ENCODE measurements around the gene KRTAP5-5. TPM values are rescaled to one million over a fixed set of nuclear protein-coding genes. Genes with fewer than 3 reads are reported as not detected.

Gene KRTAP5-5
- polyA plus RNA-seq, 1 donor from 2014 or later = not detected

GRCh38 chr11:1608363-1608762 is 21.2 kb upstream of the KRTAP5-5 start, which contains the start of gene KRTAP5-3:
Gene KRTAP5-3, minus strand, starts transcription at chr11:1608463. Its CDS starts 78 bp downstream, at chr11:1608385.
- Histone ChIP-seq H3F3A (ENCODE audit: insufficient read depth, low read length, poor library complexity, severe bottlenecking) (no peaks in the 10 kb centered on the region), H3K36me3 (ENCODE audit: insufficient read depth, low read length) (no peaks in the 10 kb centered on the region), H2AFZ (ENCODE audit: low read depth, low read length) (no peak within 1 kb of the TSS), H3K27me3 (ENCODE audit: insufficient read depth, low read depth, low read length) (no peaks in the 10 kb centered on the region), H4K20me1 (ENCODE audit: insufficient read depth) (no peaks in the 10 kb centered on the region), H3K27ac (ENCODE audit: low read length) (no peak within 1 kb of the TSS), H3K9me2 (ENCODE audit: insufficient read depth, low read length) (no peaks in the 10 kb centered on the region), H3K79me2 (replicated peaks; ENCODE audit: insufficient read depth, low read length) (no peaks in the 10 kb centered on the region), H3K4me3 (ENCODE audit: low read length) (no peak within 1 kb of the TSS), H3K9me3 (ENCODE audit: low read length) (no peaks in the 10 kb centered on the region), H3K9ac (ENCODE audit: low read length) (no peak within 1 kb of the TSS), H3K4me2 (ENCODE audit: low read length) (no peak within 1 kb of the TSS)
- TF ChIP-seq, protein P1, sequence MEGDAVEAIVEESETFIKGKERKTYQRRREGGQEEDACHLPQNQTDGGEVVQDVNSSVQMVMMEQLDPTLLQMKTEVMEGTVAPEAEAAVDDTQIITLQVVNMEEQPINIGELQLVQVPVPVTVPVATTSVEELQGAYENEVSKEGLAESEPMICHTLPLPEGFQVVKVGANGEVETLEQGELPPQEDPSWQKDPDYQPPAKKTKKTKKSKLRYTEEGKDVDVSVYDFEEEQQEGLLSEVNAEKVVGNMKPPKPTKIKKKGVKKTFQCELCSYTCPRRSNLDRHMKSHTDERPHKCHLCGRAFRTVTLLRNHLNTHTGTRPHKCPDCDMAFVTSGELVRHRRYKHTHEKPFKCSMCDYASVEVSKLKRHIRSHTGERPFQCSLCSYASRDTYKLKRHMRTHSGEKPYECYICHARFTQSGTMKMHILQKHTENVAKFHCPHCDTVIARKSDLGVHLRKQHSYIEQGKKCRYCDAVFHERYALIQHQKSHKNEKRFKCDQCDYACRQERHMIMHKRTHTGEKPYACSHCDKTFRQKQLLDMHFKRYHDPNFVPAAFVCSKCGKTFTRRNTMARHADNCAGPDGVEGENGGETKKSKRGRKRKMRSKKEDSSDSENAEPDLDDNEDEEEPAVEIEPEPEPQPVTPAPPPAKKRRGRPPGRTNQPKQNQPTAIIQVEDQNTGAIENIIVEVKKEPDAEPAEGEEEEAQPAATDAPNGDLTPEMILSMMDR (IDR thresholded peaks at IDR 0.05; ENCODE audit: poor library complexity, severe bottlenecking) = no peak
- TF ChIP-seq SMC3 (conservative IDR thresholded peaks at IDR 0.05; ENCODE audit: poor library complexity) (no peak), TAF1 (IDR thresholded peaks at IDR 0.05; ENCODE audit: low read depth) (no peak), EZH2 (IDR thresholded peaks at IDR 0.05; ENCODE audit: borderline replicate concordance, insufficient read depth, low read length, poor library complexity, severe bottlenecking) (no peak), POLR2AphosphoS5 (IDR thresholded peaks at IDR 0.05) (no peak), EP300 (conservative IDR thresholded peaks at IDR 0.05; ENCODE audit: poor library complexity, severe bottlenecking) (no peak), RAD21 (conservative IDR thresholded peaks at IDR 0.05) (no peak)
- TF ChIP-seq, protein P2, sequence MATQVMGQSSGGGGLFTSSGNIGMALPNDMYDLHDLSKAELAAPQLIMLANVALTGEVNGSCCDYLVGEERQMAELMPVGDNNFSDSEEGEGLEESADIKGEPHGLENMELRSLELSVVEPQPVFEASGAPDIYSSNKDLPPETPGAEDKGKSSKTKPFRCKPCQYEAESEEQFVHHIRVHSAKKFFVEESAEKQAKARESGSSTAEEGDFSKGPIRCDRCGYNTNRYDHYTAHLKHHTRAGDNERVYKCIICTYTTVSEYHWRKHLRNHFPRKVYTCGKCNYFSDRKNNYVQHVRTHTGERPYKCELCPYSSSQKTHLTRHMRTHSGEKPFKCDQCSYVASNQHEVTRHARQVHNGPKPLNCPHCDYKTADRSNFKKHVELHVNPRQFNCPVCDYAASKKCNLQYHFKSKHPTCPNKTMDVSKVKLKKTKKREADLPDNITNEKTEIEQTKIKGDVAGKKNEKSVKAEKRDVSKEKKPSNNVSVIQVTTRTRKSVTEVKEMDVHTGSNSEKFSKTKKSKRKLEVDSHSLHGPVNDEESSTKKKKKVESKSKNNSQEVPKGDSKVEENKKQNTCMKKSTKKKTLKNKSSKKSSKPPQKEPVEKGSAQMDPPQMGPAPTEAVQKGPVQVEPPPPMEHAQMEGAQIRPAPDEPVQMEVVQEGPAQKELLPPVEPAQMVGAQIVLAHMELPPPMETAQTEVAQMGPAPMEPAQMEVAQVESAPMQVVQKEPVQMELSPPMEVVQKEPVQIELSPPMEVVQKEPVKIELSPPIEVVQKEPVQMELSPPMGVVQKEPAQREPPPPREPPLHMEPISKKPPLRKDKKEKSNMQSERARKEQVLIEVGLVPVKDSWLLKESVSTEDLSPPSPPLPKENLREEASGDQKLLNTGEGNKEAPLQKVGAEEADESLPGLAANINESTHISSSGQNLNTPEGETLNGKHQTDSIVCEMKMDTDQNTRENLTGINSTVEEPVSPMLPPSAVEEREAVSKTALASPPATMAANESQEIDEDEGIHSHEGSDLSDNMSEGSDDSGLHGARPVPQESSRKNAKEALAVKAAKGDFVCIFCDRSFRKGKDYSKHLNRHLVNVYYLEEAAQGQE (IDR thresholded peaks at IDR 0.05; ENCODE audit: borderline replicate concordance) = no peak

DNA sequence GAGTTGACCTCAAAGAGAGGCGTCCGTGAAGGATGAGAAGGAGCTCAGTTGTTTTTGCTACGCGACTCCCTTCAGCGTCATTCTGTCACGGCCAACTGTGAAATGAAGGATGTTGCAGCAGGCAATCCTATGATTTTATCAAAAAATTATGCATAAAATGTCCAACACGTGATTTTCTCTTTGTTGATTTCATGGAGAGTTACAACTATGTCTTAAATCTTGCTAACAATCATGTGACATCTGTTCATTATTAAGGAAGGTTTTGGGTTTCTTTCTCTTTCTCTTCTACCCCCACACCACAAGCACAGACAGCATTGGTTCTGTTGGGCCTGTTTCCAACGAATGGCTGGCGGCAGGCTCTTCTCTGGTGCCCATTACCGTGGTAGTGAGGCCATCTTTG is 11.3 kb upstream of the KRTAP5-5 start:
- no peak overlapping the region for H3K27ac ChIP-seq (ENCODE audit: low read length)
- TF ChIP-seq EZH2 (IDR thresholded peaks at IDR 0.05; ENCODE audit: borderline replicate concordance, insufficient read depth, low read length, poor library complexity, severe bottlenecking) (no peak), SMC3 (conservative IDR thresholded peaks at IDR 0.05; ENCODE audit: poor library complexity) (no peak), POLR2AphosphoS5 (IDR thresholded peaks at IDR 0.05) (no peak), TAF1 (IDR thresholded peaks at IDR 0.05; ENCODE audit: low read depth) (no peak), MXI1 (conservative IDR thresholded peaks at IDR 0.05; ENCODE audit: poor library complexity, severe bottlenecking) (no peak)
- TF ChIP-seq, protein P1 (IDR thresholded peaks at IDR 0.05; ENCODE audit: poor library complexity, severe bottlenecking) = no peak
- TF ChIP-seq, protein P2 (IDR thresholded peaks at IDR 0.05; ENCODE audit: borderline replicate concordance) = no peak
- no peaks in the 10 kb centered on the region for H3K9me3 ChIP-seq (ENCODE audit: low read length)
- H2AFZ ChIP-seq (ENCODE audit: low read depth, low read length) = no peak overlapping the region
- H4K20me1 ChIP-seq (ENCODE audit: insufficient read depth) = no peaks in the 10 kb centered on the region
- no peaks in the 10 kb centered on the region for H3F3A ChIP-seq (ENCODE audit: insufficient read depth, low read length, poor library complexity, severe bottlenecking)
- no peaks in the 10 kb centered on the region for H3K79me2 ChIP-seq (replicated peaks; ENCODE audit: insufficient read depth, low read length)
- no peaks in the 10 kb centered on the region for H3K9me2 ChIP-seq (ENCODE audit: insufficient read depth, low read length)
- H3K4me2 ChIP-seq (ENCODE audit: low read length) = no peak overlapping the region
- H3K4me3 ChIP-seq (ENCODE audit: low read length) = no peak overlapping the region
- H3K9ac ChIP-seq (ENCODE audit: low read length) = no peak overlapping the region
- H3K27me3 ChIP-seq (ENCODE audit: insufficient read depth, low read depth, low read length) = no peaks in the 10 kb centered on the region
- no peaks in the 10 kb centered on the region for H3K36me3 ChIP-seq (ENCODE audit: insufficient read depth, low read length)
